HG03558 (cell line): ENCODE measurements around the gene LYPD6B.
A peak's percentile ranks its signal among the peaks of the same experiment; 100 is the strongest.

ENCODE experiments used
- ATAC-seq: cut with Tn5 transposase; IDR thresholded peaks from one replicate; pipeline ENCODE4 v1.9.1; 2021; ENCODE audit warnings: moderate number of reproducible peaks; ENCODE audit not compliant: unreplicated experiment; ENCODE audit errors: extremely low read depth

LYPD6B gene

GRCh38 chr2:149037851-149038250, 648 bp upstream of the LYPD6B start:
- ATAC-seq: no peak

GRCh38 chr2:149039213-149039724, 770 bp downstream of the LYPD6B start:
- ATAC-seq: no peak

GRCh38 chr2:149040451-149040850, 2.0 kb downstream of the LYPD6B start:
- no peak for ATAC-seq

- no peak for ATAC-seq
These were observed 3.0 kb downstream of the LYPD6B start for GRCh38 chr2:149041482-149041881.

- no peak for ATAC-seq
These were observed 4.4 kb downstream of the LYPD6B start for GRCh38 chr2:149042881-149043280.

- ATAC-seq: no peak
These were observed 6.0 kb downstream of the LYPD6B start for GRCh38 chr2:149044500-149044899.

GRCh38 chr2:149047118-149047517, 8.6 kb downstream of the LYPD6B start:
- no peak for ATAC-seq

- ATAC-seq: no peak
These were observed 10.6 kb downstream of the LYPD6B start for GRCh38 chr2:149049142-149049541.

- ATAC-seq: peak; percentile 80
These were observed 11.7 kb downstream of the LYPD6B start for GRCh38 chr2:149050188-149050587.

- no peak for ATAC-seq
These were observed 17.3 kb downstream of the LYPD6B start for GRCh38 chr2:149055751-149056150.

GRCh38 chr2:149056541-149057255, 18.2 kb downstream of the LYPD6B start:
- no peak for ATAC-seq

GRCh38 chr2:149057401-149057800, 18.9 kb downstream of the LYPD6B start:
- ATAC-seq: no peak

- no peak for ATAC-seq
These were observed 20.4 kb downstream of the LYPD6B start for GRCh38 chr2:149058936-149059335.

GRCh38 chr2:149059822-149060221, 21.3 kb downstream of the LYPD6B start:
- ATAC-seq: no peak

- no peak for ATAC-seq
These were observed 22.7 kb downstream of the LYPD6B start for GRCh38 chr2:149061133-149061745.

GRCh38 chr2:149062531-149062930, 24.0 kb downstream of the LYPD6B start:
- no peak for ATAC-seq

- ATAC-seq: no peak
These were observed 24.7 kb downstream of the LYPD6B start for GRCh38 chr2:149063177-149063576.

GRCh38 chr2:149064365-149064841, 25.9 kb downstream of the LYPD6B start:
- no peak for ATAC-seq

GRCh38 chr2:149064856-149065630, 26.5 kb downstream of the LYPD6B start:
- ATAC-seq: no peak

GRCh38 chr2:149068225-149068995, 29.9 kb downstream of the LYPD6B start:
- no peak for ATAC-seq
